HG03095 (cell line): Measurements from ENCODE around the gene LARGE1.

ENCODE experiments used
- ATAC-seq: cut with Tn5 transposase; IDR thresholded peaks from one replicate; pipeline ENCODE4 v1.9.1; 2021; ENCODE audit warnings: moderate library complexity; ENCODE audit not compliant: unreplicated experiment

Gene LARGE1

GRCh38 chr22:33677536-33677935 is 242.7 kb downstream of the LARGE1 start:
- no peak for ATAC-seq

- no peak for ATAC-seq
Measured at GRCh38 chr22:33674357-33674756, 245.9 kb downstream of the LARGE1 start.

- no peak for ATAC-seq
Measured at GRCh38 chr22:33669746-33670145, 250.5 kb downstream of the LARGE1 start.

- ATAC-seq, result no peak
Measured at GRCh38 chr22:33666961-33667619, 253.2 kb downstream of the LARGE1 start.

GRCh38 chr22:33666279-33666960 is 253.9 kb downstream of the LARGE1 start:
- ATAC-seq, result no peak

- no peak for ATAC-seq
Measured at GRCh38 chr22:33659448-33659847, 260.8 kb downstream of the LARGE1 start.

GRCh38 chr22:33658775-33659174 is 261.5 kb downstream of the LARGE1 start:
- ATAC-seq, result no peak

- no peak for ATAC-seq
Measured at GRCh38 chr22:33657670-33658069, 262.6 kb downstream of the LARGE1 start.

GRCh38 chr22:33656808-33657628 is 263.3 kb downstream of the LARGE1 start:
- no peak for ATAC-seq

- no peak for ATAC-seq
Measured at GRCh38 chr22:33654173-33654895, 265.9 kb downstream of the LARGE1 start.

GRCh38 chr22:33653532-33654063 is 266.7 kb downstream of the LARGE1 start:
- ATAC-seq, result no peak

- no peak for ATAC-seq
Measured at GRCh38 chr22:33652615-33653014, 267.7 kb downstream of the LARGE1 start.

GRCh38 chr22:33650244-33650643 is 270.0 kb downstream of the LARGE1 start:
- no peak for ATAC-seq

- ATAC-seq, result no peak
Measured at GRCh38 chr22:33648478-33648877, 271.8 kb downstream of the LARGE1 start.

- ATAC-seq, result no peak
Measured at GRCh38 chr22:33640900-33641299, 279.4 kb downstream of the LARGE1 start.

GRCh38 chr22:33639588-33640254 is 280.6 kb downstream of the LARGE1 start:
- no peak for ATAC-seq

- no peak for ATAC-seq
Measured at GRCh38 chr22:33635766-33636165, 284.5 kb downstream of the LARGE1 start.

GRCh38 chr22:33631777-33632176 is 288.5 kb downstream of the LARGE1 start:
- no peak for ATAC-seq

GRCh38 chr22:33625959-33626358 is 294.3 kb downstream of the LARGE1 start:
- no peak for ATAC-seq

GRCh38 chr22:33620085-33620484 is 300.2 kb downstream of the LARGE1 start:
- no peak for ATAC-seq
